BJ (cell line): ENCODE results near the gene SHANK2. TPM values are rescaled to one million over a fixed set of nuclear protein-coding genes. Genes with fewer than 3 reads are reported as not detected.

Experiments used
- CTCF ChIA-PET: fragments of 350-600 bp; formaldehyde crosslinking; extraction: SDS; loops from one replicate; lab custom pipeline; 2021; ENCODE audit warnings: antibody characterized with exemption, inconsistent platforms; lab: Yijun Ruan, JAX
- POLR2A ChIA-PET: fragments of 300-600 bp; sonication (Branson Sonifier 250); formaldehyde crosslinking; extraction: SDS; loops from one replicate; lab custom pipeline; 2021; ENCODE audit warnings: antibody characterized with exemption; lab: Charles Lee
- DNase-seq: peaks from one replicate; pipeline ENCODE4 v3.0.0-alpha.2; 2011; ENCODE audit warnings: low read depth
- H3K27me3 ChIP-seq: 2 replicates; pipeline ENCODE4 v1.6.0; 2011; ENCODE audit warnings: low read length; ENCODE audit not compliant: control insufficient read depth, insufficient read depth
- H3K36me3 ChIP-seq: 2 replicates; pipeline ENCODE4 v1.5.1; 2011; ENCODE audit warnings: low read length; ENCODE audit not compliant: control insufficient read depth, insufficient read depth
- H3K4me3 ChIP-seq: 2 replicates; pipeline ENCODE4 v1.5.1; 2011; ENCODE audit warnings: low read depth, mild to moderate bottlenecking, control low read depth, low read length
- polyA minus RNA-seq: library from RNA; depleted of rRNA, polyadenylated mRNA; stranded (reverse); fragments of >200 nt; gene quantifications from 2 replicates; pipeline ENCODE4 v1.2.3, GENCODE V29; 2011; rRNA and poly(A)+ RNA removed
- polyA plus RNA-seq: library from polyadenylated mRNA; depleted of rRNA; stranded (reverse); fragments of >200 nt; gene quantifications from 2 replicates; pipeline ENCODE4 v1.2.3, GENCODE V29; 2011; rRNA removed
- TF ChIP-seq, protein P1 (sequence below): IDR thresholded peaks from 2 replicates; pipeline ENCODE4 v1.5.1; 2011; ENCODE audit warnings: low read depth, mild to moderate bottlenecking, control low read depth, inconsistent platforms, low read length, moderate library complexity; ENCODE audit not compliant: insufficient read depth

The SHANK2 gene
- polyA plus RNA-seq = 0.28 and 0.37 TPM in 2 replicates
- polyA minus RNA-seq = 2.1 and 2.6 TPM in 2 replicates

DNA sequence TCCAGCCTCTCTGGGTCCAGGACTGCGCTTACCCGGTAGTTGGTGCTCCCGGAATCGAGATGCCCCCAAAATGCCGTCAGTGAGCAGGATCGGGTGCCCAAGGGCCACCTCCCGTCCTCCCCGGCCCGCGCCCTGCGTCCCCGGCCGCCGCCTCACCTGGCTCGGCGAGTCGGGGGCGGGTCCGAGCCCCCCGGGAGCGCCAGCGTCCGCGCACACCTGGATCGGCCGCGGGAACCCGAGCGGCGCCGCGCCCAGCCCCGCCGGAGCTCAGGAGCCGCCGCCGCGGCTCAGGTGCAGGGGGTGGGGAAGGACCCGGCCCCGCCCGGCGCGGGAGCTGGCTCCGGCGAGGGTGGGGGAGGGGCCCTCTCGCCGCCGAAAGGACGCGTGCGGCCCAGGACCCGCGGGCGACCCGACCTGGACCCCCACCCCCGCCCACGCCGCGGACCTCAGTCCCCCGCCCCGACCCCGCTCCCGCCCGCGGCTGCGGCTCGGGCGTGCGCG, at the start of gene SHANK2:
SHANK2 (minus strand) TSS at position 309 of the 501 bp plus-strand sequence. CDS start 105,251 bp downstream, outside the sequence.
- ChIA-PET POLR2A (no interaction called here), CTCF (interaction anchor here (0.8 to 5.5 kb wide), 10 partner anchors 9 to 165 kb away, joined by 3 to 26 read pairs (median 4); no protein-coding TSS in a partner anchor)
- Histone ChIP-seq H3K36me3 (no peaks in the 10 kb centered on the region), H3K4me3 (peak within 1 kb of the TSS; percentile 44), H3K27me3 (peaks cover 33% of the 10 kb centered on the region)
- no peak for DNase-seq
- TF ChIP-seq, protein P1, sequence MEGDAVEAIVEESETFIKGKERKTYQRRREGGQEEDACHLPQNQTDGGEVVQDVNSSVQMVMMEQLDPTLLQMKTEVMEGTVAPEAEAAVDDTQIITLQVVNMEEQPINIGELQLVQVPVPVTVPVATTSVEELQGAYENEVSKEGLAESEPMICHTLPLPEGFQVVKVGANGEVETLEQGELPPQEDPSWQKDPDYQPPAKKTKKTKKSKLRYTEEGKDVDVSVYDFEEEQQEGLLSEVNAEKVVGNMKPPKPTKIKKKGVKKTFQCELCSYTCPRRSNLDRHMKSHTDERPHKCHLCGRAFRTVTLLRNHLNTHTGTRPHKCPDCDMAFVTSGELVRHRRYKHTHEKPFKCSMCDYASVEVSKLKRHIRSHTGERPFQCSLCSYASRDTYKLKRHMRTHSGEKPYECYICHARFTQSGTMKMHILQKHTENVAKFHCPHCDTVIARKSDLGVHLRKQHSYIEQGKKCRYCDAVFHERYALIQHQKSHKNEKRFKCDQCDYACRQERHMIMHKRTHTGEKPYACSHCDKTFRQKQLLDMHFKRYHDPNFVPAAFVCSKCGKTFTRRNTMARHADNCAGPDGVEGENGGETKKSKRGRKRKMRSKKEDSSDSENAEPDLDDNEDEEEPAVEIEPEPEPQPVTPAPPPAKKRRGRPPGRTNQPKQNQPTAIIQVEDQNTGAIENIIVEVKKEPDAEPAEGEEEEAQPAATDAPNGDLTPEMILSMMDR = no peak

DNA sequence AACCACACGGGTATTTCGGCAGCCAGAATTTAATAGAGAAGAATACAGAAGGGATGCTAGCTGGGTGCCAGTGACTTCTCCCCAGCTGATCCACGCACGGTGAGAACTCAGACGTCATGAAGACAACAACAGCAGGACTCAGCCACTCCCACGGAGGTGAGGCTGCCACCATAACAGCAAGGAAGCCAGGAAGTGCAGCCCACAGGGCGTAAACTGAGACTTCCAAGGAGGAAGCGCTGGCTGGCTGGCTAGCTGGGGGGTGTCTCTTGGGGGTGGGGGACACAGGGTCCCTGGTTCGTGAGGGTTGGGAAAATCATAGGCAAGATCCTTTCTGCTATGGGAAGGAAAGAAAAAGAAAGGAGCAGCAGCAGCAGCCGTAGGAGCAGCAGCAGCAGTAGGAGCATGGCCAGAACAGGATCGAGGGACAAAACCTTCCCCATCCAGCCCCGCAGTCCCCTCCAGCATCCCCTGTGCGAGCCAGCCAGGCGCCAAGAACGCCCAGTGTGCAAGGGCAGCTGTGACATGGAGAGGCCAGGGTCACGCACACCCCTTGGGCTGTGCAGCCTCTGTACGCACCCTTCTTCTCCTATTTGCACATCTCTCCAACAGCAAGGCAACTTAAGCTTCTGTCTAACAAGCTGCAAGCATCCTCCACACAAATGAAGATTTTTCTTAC, 49.6 kb upstream of the SHANK2 start:
- ChIA-PET POLR2A (no interaction called here), CTCF (interaction anchor here (0.6 to 1.8 kb wide), 6 partner anchors 11 to 204 kb away, joined by 3 to 5 read pairs (median 3); no protein-coding TSS in a partner anchor)
- DNase-seq = no peak
- Histone ChIP-seq H3K36me3 (no peaks in the 10 kb centered on the region), H3K4me3 (no peak overlapping the region), H3K27me3 (no peaks in the 10 kb centered on the region)
- TF ChIP-seq, protein P1 = no peak

DNA sequence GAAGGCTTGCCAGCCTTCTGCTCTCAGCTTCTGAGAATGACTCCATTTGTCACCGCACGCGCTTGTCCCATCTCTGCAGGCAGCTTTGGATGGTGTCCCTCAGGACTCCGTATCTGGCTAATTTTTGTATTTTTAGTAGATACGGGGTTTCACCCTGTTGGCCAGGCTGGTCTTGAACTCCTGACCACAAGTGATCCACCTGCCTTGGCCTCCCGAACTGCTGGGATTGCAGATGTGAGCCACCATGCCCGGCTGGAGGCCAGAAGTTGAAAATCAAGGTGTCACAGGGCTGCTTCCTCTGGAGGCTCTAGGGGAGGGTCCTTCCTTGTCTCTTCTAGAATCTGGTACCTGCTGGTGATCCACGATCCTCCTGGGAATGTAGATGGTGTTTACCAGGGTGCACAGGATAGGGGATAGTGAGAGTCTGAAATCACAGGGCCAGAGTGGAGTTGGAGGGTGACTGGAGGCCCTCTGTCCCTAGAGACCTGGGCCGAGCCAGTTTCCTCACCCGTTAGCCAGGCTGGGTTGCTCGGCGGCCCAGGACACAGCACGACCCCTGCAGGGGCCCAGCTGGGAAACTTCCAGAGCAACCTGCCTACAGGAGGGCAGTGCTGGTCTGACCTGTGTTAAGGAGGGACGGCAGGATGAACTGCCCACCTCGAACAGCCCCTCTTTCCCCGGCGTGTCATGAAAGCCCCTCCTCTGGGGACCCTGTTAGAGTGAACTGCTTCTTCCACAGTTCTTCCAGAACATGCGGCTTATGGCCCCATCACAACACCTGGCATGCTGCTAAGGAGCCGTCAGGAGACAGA, 48.9 kb upstream of the SHANK2 start:
- H3K27me3 ChIP-seq = no peaks in the 10 kb centered on the region
- ChIA-PET POLR2A (no interaction called here), CTCF (interaction anchor here (1.1 kb wide), 1 partner anchor 17 kb away, joined by 3 read pairs; no protein-coding TSS in a partner anchor)
- no peaks in the 10 kb centered on the region for H3K36me3 ChIP-seq
- TF ChIP-seq, protein P1 = no peak
- H3K4me3 ChIP-seq = no peak overlapping the region
- DNase-seq = no peak

DNA sequence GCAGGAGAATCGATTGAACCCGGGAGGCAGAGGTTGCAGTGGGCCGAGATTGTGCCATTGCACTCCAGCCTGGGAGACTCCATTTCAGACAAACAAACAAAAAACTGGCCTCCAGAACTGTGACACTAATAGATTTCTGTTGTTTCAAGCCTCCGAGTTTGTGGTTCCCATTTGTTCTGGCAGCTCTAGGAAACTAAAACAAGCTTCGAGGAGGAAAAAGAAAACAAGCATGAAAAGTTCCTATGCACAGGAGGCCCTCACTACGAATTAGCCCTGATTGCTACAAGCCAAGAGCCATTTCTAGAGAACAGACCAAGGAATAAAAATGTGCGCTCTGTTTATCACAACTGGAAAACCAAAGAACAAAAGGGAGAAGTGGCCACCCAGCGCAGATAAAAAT, 47.8 kb upstream of the SHANK2 start:
- ChIA-PET POLR2A (no interaction called here), CTCF (interaction anchor here (0.8 kb wide), 1 partner anchor 48 kb away, joined by 4 read pairs; the partner anchor contains the start of gene SHANK2)
- H3K27me3 ChIP-seq = no peaks in the 10 kb centered on the region
- no peak for DNase-seq
- no peak overlapping the region for H3K4me3 ChIP-seq
- no peaks in the 10 kb centered on the region for H3K36me3 ChIP-seq
- TF ChIP-seq, protein P1 = no peak

DNA sequence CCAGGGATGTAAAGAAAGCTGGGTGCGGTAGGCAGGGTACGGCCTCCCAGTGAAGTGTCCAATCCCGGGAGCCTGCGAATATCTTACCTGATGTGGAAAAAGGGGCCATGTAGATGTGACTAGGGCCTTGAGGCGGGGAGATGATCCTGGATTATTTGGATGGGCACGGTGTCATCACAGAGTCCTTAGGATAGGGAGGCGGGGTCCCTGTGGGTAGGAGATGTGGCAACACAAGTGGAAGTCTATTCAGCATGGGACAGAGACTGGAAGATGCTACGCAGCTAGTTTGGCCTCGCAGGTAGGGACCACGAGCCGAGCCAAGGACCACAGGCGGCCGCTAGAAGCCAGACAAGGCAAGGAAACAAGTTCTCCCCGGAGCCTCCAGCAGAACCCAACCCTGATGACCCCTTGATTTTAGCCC, 46.4 kb upstream of the SHANK2 start:
- Histone ChIP-seq H3K36me3 (no peaks in the 10 kb centered on the region), H3K27me3 (no peaks in the 10 kb centered on the region), H3K4me3 (no peak overlapping the region)
- ChIA-PET POLR2A (no interaction called here), CTCF (interaction anchor here (1.2 to 1.4 kb wide), 3 partner anchors 10 to 58 kb away, joined by 3 to 6 read pairs (median 5); no protein-coding TSS in a partner anchor)
- TF ChIP-seq, protein P1 = no peak
- DNase-seq = no peak
